OCI-LY3 (cell line): ENCODE results near the gene CCDC177.

ENCODE experiments used
- EZH2phosphoT487 ChIP-seq: fragments of 200-600 bp; shearing (Covaris generic); IDR thresholded peaks from 2 replicates; pipeline ENCODE4 v1.6.1; 2018; ENCODE audit warnings: antibody characterized with exemption, mixed run types, low read depth
- TF ChIP-seq, protein P1 (sequence below): fragments of 200-600, 300-600 bp; sonication (generic); IDR thresholded peaks from 2 replicates; pipeline ENCODE4 v1.5.1; 2014; ENCODE audit warnings: antibody characterized with exemption, low read length, low read depth

DNA sequence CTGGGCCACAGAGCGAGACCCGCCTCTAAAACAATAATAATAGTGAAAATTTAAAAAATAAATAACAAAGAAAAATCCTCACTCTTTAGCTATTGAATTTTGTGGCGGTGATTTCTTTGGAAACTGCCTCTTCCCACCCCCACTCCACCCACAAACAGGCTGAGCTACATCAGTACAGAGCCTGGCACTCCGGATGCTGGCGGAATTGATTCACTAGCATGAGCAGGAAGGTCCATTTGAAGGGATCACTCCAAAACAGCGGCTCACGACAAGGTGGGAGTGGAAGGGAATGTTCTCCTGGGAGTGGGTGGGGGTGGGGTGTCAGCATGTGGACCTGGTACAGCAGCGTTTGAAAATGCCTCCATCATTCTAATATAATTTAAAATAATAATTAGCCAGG, 26.1 kb downstream of the CCDC177 start:
- TF ChIP-seq, protein P1, sequence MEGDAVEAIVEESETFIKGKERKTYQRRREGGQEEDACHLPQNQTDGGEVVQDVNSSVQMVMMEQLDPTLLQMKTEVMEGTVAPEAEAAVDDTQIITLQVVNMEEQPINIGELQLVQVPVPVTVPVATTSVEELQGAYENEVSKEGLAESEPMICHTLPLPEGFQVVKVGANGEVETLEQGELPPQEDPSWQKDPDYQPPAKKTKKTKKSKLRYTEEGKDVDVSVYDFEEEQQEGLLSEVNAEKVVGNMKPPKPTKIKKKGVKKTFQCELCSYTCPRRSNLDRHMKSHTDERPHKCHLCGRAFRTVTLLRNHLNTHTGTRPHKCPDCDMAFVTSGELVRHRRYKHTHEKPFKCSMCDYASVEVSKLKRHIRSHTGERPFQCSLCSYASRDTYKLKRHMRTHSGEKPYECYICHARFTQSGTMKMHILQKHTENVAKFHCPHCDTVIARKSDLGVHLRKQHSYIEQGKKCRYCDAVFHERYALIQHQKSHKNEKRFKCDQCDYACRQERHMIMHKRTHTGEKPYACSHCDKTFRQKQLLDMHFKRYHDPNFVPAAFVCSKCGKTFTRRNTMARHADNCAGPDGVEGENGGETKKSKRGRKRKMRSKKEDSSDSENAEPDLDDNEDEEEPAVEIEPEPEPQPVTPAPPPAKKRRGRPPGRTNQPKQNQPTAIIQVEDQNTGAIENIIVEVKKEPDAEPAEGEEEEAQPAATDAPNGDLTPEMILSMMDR: no peak
- no peak for TF ChIP-seq EZH2phosphoT487
